MCF 10A (cell line): ENCODE measurements around the gene UPF2. TPM values are rescaled to one million over a fixed set of nuclear protein-coding genes. Genes with fewer than 3 reads are reported as not detected.
A peak's percentile ranks its signal among the peaks of the same experiment; 100 is the strongest.

ENCODE experiments used
- BruUV-seq: library from RNA; stranded (reverse); fragments of 400-500 nt; replicated peaks from 2 replicates; lab custom pipeline; 2021; lab: Mats Ljungman, UMichigan
- CTCF ChIA-PET: fragments of 300-600 bp; sonication (Branson Sonifier 250); formaldehyde crosslinking; extraction: SDS; loops from one replicate; lab custom pipeline; 2021; ENCODE audit warnings: antibody characterized with exemption, inconsistent platforms; lab: Yijun Ruan, JAX
- POLR2A ChIA-PET: fragments of 300-600, 350-650 bp; sonication (Branson Sonifier 250); formaldehyde crosslinking; extraction: SDS; loops from one replicate; lab custom pipeline; 2020; ENCODE audit warnings: antibody characterized with exemption, inconsistent platforms; lab: Yijun Ruan, JAX
- DNase-seq: peaks from one replicate; pipeline ENCODE4 v3.0.0-alpha.2; 2018; ENCODE audit not compliant: unreplicated experiment
- H3K27ac Mint-ChIP-seq: one replicate; pipeline ENCODE4 v1.8.0; 2022; ENCODE audit warnings: mild to moderate bottlenecking, low read depth, mixed read lengths; ENCODE audit not compliant: unreplicated experiment
- H3K27me3 Mint-ChIP-seq: one replicate; pipeline ENCODE4 v1.8.0; 2022; ENCODE audit warnings: mixed read lengths; ENCODE audit not compliant: insufficient read depth, unreplicated experiment
- H3K36me3 Mint-ChIP-seq: one replicate; pipeline ENCODE4 v1.8.0; 2022; ENCODE audit warnings: mild to moderate bottlenecking, moderate library complexity, mixed read lengths; ENCODE audit not compliant: insufficient read depth, unreplicated experiment
- H3K4me1 Mint-ChIP-seq: one replicate; pipeline ENCODE4 v1.8.0; 2022; ENCODE audit warnings: mixed read lengths; ENCODE audit not compliant: insufficient read depth, unreplicated experiment
- H3K4me3 Mint-ChIP-seq: one replicate; pipeline ENCODE4 v1.8.0; 2022; ENCODE audit warnings: mild to moderate bottlenecking, moderate library complexity, mixed read lengths; ENCODE audit not compliant: unreplicated experiment
- H3K9me3 Mint-ChIP-seq: one replicate; pipeline ENCODE4 v1.8.0; 2022; ENCODE audit warnings: mixed read lengths; ENCODE audit not compliant: unreplicated experiment
- CTCF ChIP-seq: fragments of 200-600 bp; IDR thresholded peaks from one replicate; pipeline ENCODE4 v1.8.0; 2022; ENCODE audit warnings: antibody characterized with exemption, mild to moderate bottlenecking; ENCODE audit not compliant: unreplicated experiment
- intact Hi-C: fragments of 100-400 bp; cut with micrococcal nuclease; formaldehyde crosslinking; loops from 2 replicates; pipeline ENCODE4 v1.14.1; 2022
- total RNA-seq: library from RNA; stranded (reverse); gene quantifications from 2 replicates; pipeline ENCODE4 v1.2.3, GENCODE V29; 2022

The UPF2 gene
- total RNA-seq, 1 experiment from 2014 or later = 24.7 TPM

- Mint-ChIP-seq H3K4me1 (peaks cover 12% of the 10 kb centered on the region), H3K4me3 (peak overlapping the region; percentile 97), H3K36me3 (peaks cover 2% of the 10 kb centered on the region), H3K27ac (peak overlapping the region; percentile 100), H3K27me3 (no peaks in the 10 kb centered on the region), H3K9me3 (peaks cover 8% of the 10 kb centered on the region)
- no peak for TF ChIP-seq CTCF
- no TSS peak for BruUV-seq
- DNase-seq = peak; percentile 18
- ChIA-PET CTCF (interaction anchor here (1.2 kb wide), 1 partner anchor 19 kb away, joined by 3 read pairs; no protein-coding TSS in a partner anchor), POLR2A (interaction anchor here (0.7 to 3.8 kb wide), 24 partner anchors 9 to 228 kb away, joined by 3 to 34 read pairs (median 5); partner anchors contain the start of genes CDC123, DHTKD1 and NUDT5)
- intact Hi-C loops = loop anchor here (2.0 kb wide), 1 partner anchor 88 kb away; no protein-coding TSS in a partner anchor
Measured at GRCh38 chr10:12042409-12042796, 206 bp downstream of the UPF2 start.

- intact Hi-C loops = loop anchor here (2.0 kb wide), 1 partner anchor 89 kb away; no protein-coding TSS in a partner anchor
- no peak for TF ChIP-seq CTCF
- Mint-ChIP-seq H3K36me3 (peaks cover 6% of the 10 kb centered on the region), H3K4me1 (peaks cover 12% of the 10 kb centered on the region), H3K9me3 (peaks cover 8% of the 10 kb centered on the region), H3K27me3 (no peaks in the 10 kb centered on the region), H3K4me3 (peak overlapping the region; percentile 97), H3K27ac (peak overlapping the region; percentile 100)
- CTCF ChIA-PET = interaction anchor here (1.2 kb wide), 1 partner anchor 18 kb away, joined by 3 read pairs; no protein-coding TSS in a partner anchor
- POLR2A ChIA-PET = interaction anchor here (0.5 to 3.8 kb wide), 23 partner anchors 8 to 227 kb away, joined by 3 to 34 read pairs (median 5); partner anchors contain the start of genes CDC123, DHTKD1 and NUDT5
- peak; percentile 30 for DNase-seq
- BruUV-seq = no TSS peak
Measured at GRCh38 chr10:12041766-12042408, 722 bp downstream of the UPF2 start.

- no peak for TF ChIP-seq CTCF
- H3K36me3 Mint-ChIP-seq = peaks cover 47% of the 10 kb centered on the region
- POLR2A ChIA-PET = interaction anchor here (0.7 to 1.5 kb wide), 2 partner anchors 14 to 160 kb away, joined by 3 to 4 read pairs; partner anchors contain the start of genes CDC123 and NUDT5
- H3K27ac Mint-ChIP-seq = no peak overlapping the region
- intact Hi-C loops = no loop called here
- no peaks in the 10 kb centered on the region for H3K27me3 Mint-ChIP-seq
- DNase-seq = no peak
- no peak overlapping the region for H3K4me3 Mint-ChIP-seq
- no peaks in the 10 kb centered on the region for H3K9me3 Mint-ChIP-seq
- CTCF ChIA-PET = no interaction called here
- peaks cover 6% of the 10 kb centered on the region for H3K4me1 Mint-ChIP-seq
- BruUV-seq = no TSS peak
Measured at GRCh38 chr10:12036073-12036655, 6.4 kb downstream of the UPF2 start.

- intact Hi-C loops = no loop called here
- no TSS peak for BruUV-seq
- Mint-ChIP-seq H3K27ac (peak overlapping the region; percentile 27), H3K4me3 (no peak overlapping the region), H3K9me3 (no peaks in the 10 kb centered on the region), H3K4me1 (no peaks in the 10 kb centered on the region), H3K36me3 (peaks cover 75% of the 10 kb centered on the region), H3K27me3 (no peaks in the 10 kb centered on the region)
- DNase-seq = no peak
- CTCF ChIA-PET = no interaction called here
- POLR2A ChIA-PET = interaction anchor here (2.1 kb wide), 1 partner anchor 10 kb away, joined by 8 read pairs; no protein-coding TSS in a partner anchor
- TF ChIP-seq CTCF = no peak
Measured at GRCh38 chr10:12031404-12031803, 11.2 kb downstream of the UPF2 start.
